NCI-H510A treated with DMSO at 0.1 percent for 48 hours (cell line): Measurements from ENCODE around the gene HIGD1A.

Source experiments
- DNase-seq: peaks from one replicate; lab custom pipeline; 2025; lab: John Stamatoyannopoulos, UW

Gene HIGD1A

DNA sequence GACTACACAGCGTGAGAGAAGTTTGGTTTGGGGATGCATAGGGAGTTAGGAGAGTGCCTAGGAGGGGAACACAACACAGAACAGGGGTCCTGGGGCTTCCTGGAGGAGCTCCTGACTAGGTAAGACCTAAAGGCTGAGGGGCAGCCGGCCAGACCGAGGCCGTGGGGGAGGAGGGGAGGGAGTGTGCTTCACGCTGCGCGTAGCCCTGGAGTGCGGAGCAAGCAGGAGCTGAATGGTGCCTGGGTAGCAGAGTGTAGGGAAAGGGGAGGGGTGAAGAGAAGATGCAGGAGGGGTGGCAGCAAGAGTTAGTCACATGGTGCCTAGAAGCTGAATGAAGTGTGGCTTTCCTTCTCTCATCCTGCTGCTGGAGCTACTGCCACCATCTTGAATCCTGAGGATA, 69.3 kb downstream of the HIGD1A start:
- peak; percentile 57 for DNase-seq

DNA sequence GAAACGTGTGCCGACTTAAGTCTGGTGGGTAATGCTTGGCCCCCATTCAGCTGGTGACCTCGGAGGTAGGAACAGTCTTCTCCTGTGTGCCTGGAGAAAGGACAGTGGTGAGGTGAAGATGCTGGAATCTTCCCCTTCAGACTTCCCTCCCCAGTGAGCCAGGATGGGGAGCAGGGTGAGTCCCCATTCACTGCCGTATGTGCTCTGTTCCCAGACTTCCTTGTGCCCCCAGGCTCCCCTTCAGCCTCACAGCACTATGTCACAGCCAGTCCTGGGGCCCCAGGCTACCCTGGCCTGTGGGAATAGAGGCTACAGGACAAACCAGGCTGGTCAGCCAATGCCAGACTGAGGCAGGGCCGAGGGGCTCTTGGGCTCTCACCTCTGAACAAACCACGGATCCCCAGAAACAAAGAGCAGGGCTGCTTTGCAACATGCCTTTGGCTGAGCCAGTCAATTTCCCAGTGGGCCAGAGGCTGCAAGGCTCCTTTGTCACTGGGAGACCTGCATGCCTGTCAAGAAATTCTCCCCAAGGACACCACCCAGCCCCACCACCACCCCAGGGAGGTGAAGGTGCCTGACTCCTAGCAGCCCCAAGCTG, 69.9 kb downstream of the HIGD1A start:
- no peak for DNase-seq

DNA sequence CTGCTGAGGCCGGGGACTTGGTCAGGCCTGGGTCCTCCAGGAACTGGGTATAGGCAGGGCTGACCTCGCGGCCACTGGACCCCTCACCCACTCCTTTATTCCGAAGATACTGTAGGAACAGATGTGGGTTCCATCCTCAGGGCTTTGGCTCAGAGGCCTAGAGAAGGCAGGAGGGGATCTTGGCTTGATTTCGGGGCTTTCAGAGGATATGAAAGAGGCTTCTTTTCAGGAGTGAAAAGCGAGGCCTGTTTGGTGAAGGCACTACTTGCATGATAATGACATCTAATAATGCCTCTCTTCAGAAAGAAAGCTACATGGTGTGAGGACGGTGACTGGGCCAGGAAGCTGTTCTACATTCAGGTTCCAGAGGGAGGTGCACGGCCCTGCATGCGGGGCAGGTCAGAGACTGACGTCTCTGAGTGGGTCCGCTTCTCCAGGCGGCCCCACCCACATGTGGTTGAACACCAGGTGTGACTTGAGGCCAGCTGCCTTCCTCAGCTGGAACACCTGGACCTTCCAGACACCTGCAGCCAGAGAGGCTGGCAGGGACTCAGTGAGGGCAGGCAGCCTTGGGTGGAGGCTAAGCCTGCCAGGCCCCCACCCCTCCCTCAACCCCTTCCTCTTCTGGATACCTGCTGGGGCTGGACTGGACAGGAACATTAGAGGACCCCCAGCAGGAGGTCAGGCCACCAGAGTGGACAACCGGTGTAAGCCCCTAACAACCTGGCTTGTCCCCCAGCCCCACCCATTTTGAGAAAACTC, 70.6 kb downstream of the HIGD1A start:
- peak; percentile 81 for DNase-seq
